Measurements from ENCODE around the gene ZNF524. TPM values are rescaled to one million over a fixed set of nuclear protein-coding genes. Genes with fewer than 3 reads are reported as not detected.
A peak's percentile ranks its signal among the peaks of the same experiment; 100 is the strongest.

The ZNF524 gene
- total RNA-seq, 2 donors from 2014 or later: 30.4 to 33.9 TPM

DNA sequence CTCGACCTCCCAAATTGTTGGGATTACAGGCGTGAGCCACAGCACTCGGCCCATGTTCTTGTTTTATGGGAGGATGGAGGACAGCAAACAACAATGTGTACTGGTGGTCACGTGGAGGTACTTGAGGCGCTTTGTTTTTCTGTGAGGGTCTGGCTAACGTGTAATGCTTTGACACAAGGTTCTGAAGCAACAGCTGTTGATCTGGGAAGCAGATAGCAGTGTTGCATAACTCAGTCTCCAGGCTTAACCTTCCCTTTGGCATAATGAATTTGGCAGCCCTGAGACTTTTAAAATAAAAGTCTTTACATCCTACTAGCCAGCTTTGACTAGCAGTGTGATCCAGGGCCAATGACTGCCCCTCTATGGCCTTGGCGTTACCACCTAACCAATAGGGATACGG lies 33.8 kb downstream of the ZNF524 start:
- H3K36me3 ChIP-seq: no peaks in the 10 kb centered on the region
- no peak for TF ChIP-seq CTCF (IDR thresholded peaks at IDR 0.05)
- no peak overlapping the region for H3K9ac ChIP-seq (ENCODE audit: low read depth in 2 of 2, low read length in 2 of 2)
- H3K4me1 ChIP-seq: peaks cover 12% of the 10 kb centered on the region
- no peaks in the 10 kb centered on the region for H3K9me3 ChIP-seq
- DNase-seq: no peak
- H3K4me3 ChIP-seq: no peak overlapping the region
- intact Hi-C loops (cut with DNase I): loop anchor here (5.0 kb wide), 1 partner anchor 173 kb away; no protein-coding TSS in a partner anchor
- no peak overlapping the region for H3K27ac ChIP-seq
- H3K27me3 ChIP-seq: no peaks in the 10 kb centered on the region

GRCh38 chr19:55635334-55635717 lies 35.2 kb downstream of the ZNF524 start:
- Histone ChIP-seq H3K4me1 (peaks cover 17% of the 10 kb centered on the region), H3K27ac (peak overlapping the region; percentile 80), H3K36me3 (no peaks in the 10 kb centered on the region), H3K27me3 (no peaks in the 10 kb centered on the region), H3K9ac (ENCODE audit: low read depth in 2 of 2, low read length in 2 of 2) (peak overlapping the region; percentile 100), H3K9me3 (no peaks in the 10 kb centered on the region), H3K4me3 (peak overlapping the region; percentile 94)
- no peak for TF ChIP-seq CTCF (IDR thresholded peaks at IDR 0.05)
- no peak for DNase-seq
- intact Hi-C loops (cut with DNase I): no loop called here

- no peak for DNase-seq
- H3K27me3 ChIP-seq: no peaks in the 10 kb centered on the region
- H3K9me3 ChIP-seq: no peaks in the 10 kb centered on the region
- peak overlapping the region; percentile 80 for H3K27ac ChIP-seq
- no peak for TF ChIP-seq CTCF (IDR thresholded peaks at IDR 0.05)
- no peaks in the 10 kb centered on the region for H3K36me3 ChIP-seq
- peak overlapping the region; percentile 94 for H3K4me3 ChIP-seq
- peak overlapping the region; percentile 100 for H3K9ac ChIP-seq (ENCODE audit: low read depth in 2 of 2, low read length in 2 of 2)
- H3K4me1 ChIP-seq: peaks cover 20% of the 10 kb centered on the region
- intact Hi-C loops (cut with DNase I): no loop called here
These were observed 35.9 kb downstream of the ZNF524 start for GRCh38 chr19:55635856-55636440.

DNA sequence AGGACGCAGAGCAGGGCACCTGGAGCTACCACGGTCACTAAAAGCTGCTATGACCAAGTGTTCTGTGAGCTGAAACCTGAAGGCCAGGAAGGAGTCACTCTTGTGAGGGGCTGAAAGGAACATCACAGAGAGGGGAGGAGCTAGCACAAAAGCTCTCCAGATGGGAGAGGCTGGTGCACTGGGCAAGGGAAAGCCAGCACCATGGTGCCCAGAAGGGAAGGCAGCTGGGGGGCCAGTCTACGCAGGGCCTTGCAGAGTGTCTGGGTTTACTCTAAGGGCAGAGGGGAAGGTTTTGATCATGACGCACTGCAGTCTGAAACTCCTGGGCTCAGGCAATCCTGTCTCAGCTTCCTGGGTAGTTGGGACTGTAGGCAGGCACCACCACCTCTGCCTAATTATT lies 36.6 kb downstream of the ZNF524 start:
- H3K9ac ChIP-seq (ENCODE audit: low read depth in 2 of 2, low read length in 2 of 2): peak overlapping the region in 1 of 2 donors; percentile 9
- no peaks in the 10 kb centered on the region for H3K36me3 ChIP-seq
- intact Hi-C loops (cut with DNase I): no loop called here
- no peaks in the 10 kb centered on the region for H3K9me3 ChIP-seq
- H3K27ac ChIP-seq: no peak overlapping the region
- no peak overlapping the region for H3K4me3 ChIP-seq
- no peak for DNase-seq
- TF ChIP-seq CTCF (IDR thresholded peaks at IDR 0.05): no peak
- H3K4me1 ChIP-seq: peaks cover 20% of the 10 kb centered on the region
- no peaks in the 10 kb centered on the region for H3K27me3 ChIP-seq

DNA sequence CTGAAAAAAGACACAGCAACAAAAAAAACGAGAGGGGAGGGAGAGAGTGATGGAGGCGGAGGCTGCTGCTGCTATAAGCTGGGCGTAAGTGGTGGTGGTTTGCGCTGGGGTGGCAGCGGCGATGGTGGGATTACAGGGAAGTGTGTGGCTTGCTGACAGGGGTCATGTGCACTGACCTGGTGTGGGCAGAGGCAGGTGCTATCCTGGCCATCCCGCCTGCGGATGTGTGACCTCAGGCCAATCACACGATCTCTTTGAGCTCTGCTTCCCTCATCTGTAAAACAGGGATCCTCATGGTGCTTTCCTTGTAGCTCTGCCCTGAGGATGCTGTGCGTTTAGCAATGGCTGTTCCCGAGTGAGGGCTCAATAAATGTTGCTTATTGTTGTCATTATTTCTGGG lies 37.4 kb downstream of the ZNF524 start:
- Histone ChIP-seq H3K36me3 (no peaks in the 10 kb centered on the region), H3K4me1 (peaks cover 27% of the 10 kb centered on the region), H3K27me3 (no peaks in the 10 kb centered on the region), H3K4me3 (no peak overlapping the region), H3K9ac (ENCODE audit: low read depth in 2 of 2, low read length in 2 of 2) (no peak overlapping the region), H3K27ac (no peak overlapping the region), H3K9me3 (no peaks in the 10 kb centered on the region)
- no peak for DNase-seq
- intact Hi-C loops (cut with DNase I): no loop called here
- TF ChIP-seq CTCF (IDR thresholded peaks at IDR 0.05): no peak

Measured in colonic mucosa (tissue), 4 donors.